GM06990 (cell line): ENCODE results near the gene MYADML2.

Experiments used
- DNase-seq: peaks from one replicate; pipeline ENCODE4 v3.0.0-alpha.2; 2011; ENCODE audit not compliant: insufficient read length; ENCODE audit errors: extremely low read depth
- H3K27me3 ChIP-seq: replicated peaks from 2 replicates; pipeline ENCODE4 v1.6.0; 2011; ENCODE audit warnings: low read length; ENCODE audit not compliant: control insufficient read depth, insufficient read depth
- H3K36me3 ChIP-seq: 2 replicates; pipeline ENCODE4 v1.5.1; 2011; ENCODE audit warnings: low read length; ENCODE audit not compliant: control insufficient read depth, insufficient read depth
- H3K4me3 ChIP-seq: replicated peaks from 2 replicates; pipeline ENCODE4 v1.5.1; 2011; ENCODE audit warnings: low read depth, mild to moderate bottlenecking, control low read depth, low read length
- TF ChIP-seq, protein P1 (sequence below): IDR thresholded peaks from 2 replicates; pipeline ENCODE4 v1.5.1; 2011; ENCODE audit warnings: low read length, control low read depth, mild to moderate bottlenecking, inconsistent platforms; ENCODE audit not compliant: insufficient read depth, poor library complexity, severe bottlenecking

Gene MYADML2

DNA sequence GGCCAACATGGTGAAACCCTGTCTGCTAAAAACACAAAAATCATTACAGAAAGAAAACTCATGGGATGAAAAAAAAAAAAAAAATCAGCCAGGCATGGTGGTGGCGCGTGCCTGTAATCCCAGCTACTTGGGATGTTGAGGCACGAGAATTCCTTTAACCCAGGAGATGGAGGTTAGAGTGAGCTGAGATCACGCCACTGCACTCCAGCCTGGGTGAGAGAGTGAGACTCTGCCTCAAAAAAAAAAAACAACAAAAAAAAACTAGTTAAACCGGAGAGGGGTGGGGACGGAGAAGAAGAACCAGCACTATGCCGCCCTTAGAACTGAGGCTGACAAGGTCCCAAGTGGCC is 21.3 kb upstream of the MYADML2 start:
- TF ChIP-seq, protein P1, sequence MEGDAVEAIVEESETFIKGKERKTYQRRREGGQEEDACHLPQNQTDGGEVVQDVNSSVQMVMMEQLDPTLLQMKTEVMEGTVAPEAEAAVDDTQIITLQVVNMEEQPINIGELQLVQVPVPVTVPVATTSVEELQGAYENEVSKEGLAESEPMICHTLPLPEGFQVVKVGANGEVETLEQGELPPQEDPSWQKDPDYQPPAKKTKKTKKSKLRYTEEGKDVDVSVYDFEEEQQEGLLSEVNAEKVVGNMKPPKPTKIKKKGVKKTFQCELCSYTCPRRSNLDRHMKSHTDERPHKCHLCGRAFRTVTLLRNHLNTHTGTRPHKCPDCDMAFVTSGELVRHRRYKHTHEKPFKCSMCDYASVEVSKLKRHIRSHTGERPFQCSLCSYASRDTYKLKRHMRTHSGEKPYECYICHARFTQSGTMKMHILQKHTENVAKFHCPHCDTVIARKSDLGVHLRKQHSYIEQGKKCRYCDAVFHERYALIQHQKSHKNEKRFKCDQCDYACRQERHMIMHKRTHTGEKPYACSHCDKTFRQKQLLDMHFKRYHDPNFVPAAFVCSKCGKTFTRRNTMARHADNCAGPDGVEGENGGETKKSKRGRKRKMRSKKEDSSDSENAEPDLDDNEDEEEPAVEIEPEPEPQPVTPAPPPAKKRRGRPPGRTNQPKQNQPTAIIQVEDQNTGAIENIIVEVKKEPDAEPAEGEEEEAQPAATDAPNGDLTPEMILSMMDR = no peak
- Histone ChIP-seq H3K27me3 (no peaks in the 10 kb centered on the region), H3K36me3 (no peaks in the 10 kb centered on the region), H3K4me3 (no peak overlapping the region)
- DNase-seq = no peak

DNA sequence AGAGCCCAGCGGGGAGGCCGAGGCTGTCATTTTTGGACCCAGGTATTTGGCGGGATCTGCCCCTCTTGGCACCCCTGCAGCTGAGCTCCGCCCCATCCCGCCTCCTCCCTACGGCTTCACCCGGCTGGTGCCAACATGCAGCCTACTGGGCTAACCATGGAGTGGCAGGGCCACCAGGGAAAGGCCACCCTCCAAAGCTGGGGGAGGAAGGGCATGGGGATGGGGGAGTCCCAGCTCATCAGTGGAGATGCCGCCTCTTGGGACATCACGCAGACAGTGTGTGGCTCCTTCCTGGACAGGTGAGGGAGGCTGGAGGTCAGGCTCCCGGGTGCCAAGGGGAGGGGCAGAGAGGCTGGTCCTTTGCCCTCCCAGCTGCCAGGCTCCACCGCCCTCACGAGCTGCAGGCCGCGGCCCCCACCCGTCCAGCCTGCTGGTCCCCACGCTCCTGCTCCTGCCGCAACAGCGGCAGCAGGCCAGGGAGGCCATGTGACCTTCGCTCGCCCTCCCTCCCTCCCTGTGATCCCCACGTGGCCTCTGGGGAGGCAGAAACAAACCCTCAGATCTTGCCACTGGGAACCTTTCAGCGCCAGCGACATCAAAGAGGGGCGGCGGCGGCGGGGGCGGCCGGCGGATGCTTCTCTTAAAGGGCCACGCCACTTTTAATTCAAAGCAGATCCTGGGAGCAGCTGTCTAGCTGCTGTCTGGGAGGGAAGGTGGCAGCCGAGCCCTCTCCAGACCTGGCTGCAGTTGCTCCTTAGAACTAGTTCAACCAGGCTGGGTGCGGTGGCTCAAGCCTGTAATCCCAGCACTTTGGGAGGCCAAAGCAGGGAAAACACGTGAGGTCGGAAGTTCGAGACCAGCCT is 20.7 kb upstream of the MYADML2 start:
- TF ChIP-seq, protein P1 = no peak
- no peaks in the 10 kb centered on the region; the same call in 1 of the 2 replicates for H3K27me3 ChIP-seq
- H3K36me3 ChIP-seq = no peaks in the 10 kb centered on the region
- DNase-seq = peak; percentile 80
- no peak overlapping the region for H3K4me3 ChIP-seq

DNA sequence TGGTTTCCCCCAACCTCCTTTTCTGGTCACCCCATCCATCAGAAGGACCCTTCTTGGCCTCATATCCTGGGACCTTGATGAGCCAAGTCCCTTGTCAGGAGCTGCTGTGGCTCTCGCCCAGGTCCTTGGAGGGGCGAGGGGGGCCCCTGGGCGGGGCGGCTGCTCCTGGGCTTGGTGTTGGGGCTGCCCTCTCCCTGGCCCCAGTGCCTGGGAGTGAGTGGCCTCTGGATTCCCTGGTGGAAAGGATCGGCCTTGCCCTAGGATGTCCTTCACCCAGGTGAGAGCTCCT is 20.2 kb upstream of the MYADML2 start:
- no peak for DNase-seq
- TF ChIP-seq, protein P1 = no peak
- Histone ChIP-seq H3K4me3 (no peak overlapping the region), H3K36me3 (no peaks in the 10 kb centered on the region), H3K27me3 (no peaks in the 10 kb centered on the region; the same call in 1 of the 2 replicates)

DNA sequence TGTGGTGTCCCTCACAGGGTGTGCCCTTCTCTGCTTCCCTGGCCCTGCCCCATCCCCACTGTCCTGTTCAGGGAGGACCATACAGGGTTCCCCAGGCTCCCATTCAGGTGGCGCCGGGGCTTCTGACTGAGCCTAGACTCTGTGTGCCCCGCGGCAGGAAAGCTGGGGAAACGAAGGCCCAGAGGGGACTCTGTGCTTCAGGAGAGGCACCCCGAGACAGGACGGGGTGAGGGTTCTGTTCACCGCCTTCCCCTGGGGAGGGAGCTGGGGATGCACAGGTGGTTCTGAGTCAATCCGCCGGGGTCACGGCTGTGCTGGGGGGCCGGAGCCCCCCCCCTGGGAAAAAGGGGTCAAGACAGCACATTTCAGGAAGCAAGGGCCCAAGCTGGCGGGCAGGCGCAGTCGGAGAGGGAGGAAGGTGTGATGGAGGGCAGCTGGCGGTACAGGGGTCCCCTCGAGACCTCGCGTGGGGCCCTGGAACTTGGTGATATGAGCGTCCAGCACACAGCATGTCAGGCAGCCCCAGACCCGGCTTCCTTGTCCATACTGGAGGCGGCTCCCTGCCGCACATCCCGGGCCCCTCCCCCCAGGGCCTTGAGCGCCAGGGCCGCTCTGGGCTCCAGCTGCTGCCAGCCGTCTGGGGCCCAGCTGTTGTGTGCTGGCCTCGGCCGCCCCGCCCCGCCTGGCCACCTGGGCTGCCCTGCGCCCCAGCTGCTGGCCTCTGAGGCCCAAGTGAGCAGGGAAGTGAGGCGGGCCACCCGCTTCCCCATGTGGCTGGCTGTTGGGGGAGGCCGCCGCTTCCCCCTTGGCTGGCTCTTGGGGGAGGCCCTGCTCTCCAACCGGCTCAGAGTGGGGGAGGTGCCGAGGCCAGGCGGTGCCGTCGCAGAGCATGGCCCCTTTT is 19.6 kb upstream of the MYADML2 start:
- no peaks in the 10 kb centered on the region; the same call in 1 of the 2 replicates for H3K27me3 ChIP-seq
- no peaks in the 10 kb centered on the region for H3K36me3 ChIP-seq
- H3K4me3 ChIP-seq = no peak overlapping the region
- TF ChIP-seq, protein P1 = no peak
- DNase-seq = peak; percentile 55

DNA sequence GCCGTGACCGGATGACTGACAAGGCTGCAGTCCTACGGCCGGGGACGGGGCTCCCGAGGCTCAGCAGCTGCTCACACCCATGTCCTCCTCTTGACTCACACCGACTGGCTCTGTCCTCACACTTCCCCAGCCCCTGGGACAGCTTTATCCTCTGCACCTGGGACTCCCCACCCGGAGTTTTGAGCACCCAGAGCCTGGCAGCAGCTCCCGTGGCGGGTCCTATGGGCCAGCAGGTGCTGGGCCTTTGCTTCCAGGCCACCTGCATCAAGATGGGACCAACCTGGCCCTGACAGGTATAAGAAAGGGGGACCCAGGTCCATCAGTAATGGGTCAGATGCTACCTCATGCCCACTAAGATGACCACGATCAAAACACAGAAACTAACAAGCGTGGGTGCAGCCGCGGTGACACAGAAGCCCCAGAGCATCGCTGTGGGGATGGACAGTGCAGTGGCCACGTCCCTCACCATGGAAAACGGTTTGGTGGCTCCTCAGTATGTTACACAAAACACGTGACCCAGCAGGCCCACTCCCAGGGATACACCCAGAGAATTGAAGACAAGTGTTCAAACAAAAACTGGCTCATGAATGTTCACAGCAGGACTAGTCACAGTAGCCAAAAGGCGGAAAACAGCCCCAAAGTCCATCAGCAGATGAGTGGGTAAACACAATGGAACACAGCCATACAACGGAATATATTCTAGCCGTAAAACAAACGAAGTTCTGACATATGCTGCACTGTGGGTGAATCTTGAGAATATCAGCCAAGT is 17.2 kb upstream of the MYADML2 start:
- no peaks in the 10 kb centered on the region; the same call in 1 of the 2 replicates for H3K27me3 ChIP-seq
- TF ChIP-seq, protein P1 = no peak
- H3K36me3 ChIP-seq = no peaks in the 10 kb centered on the region
- no peak overlapping the region for H3K4me3 ChIP-seq
- DNase-seq = no peak
